DOHH2 (cell line): ENCODE results near the gene SUCO.

Source experiments
- H3F3A ChIP-seq: fragments of 200-600 bp; sonication (generic), shearing (Covaris generic); 2 replicates; pipeline ENCODE4 v1.6.0; 2016; ENCODE audit warnings: antibody characterized with exemption, mild to moderate bottlenecking; ENCODE audit not compliant: control insufficient read depth, insufficient read depth
- H3K27ac ChIP-seq: fragments of 200-600 bp; sonication (generic); 2 replicates; pipeline ENCODE4 v1.5.1; 2014; ENCODE audit warnings: low read depth, mild to moderate bottlenecking, low read length, moderate library complexity
- H3K27me3 ChIP-seq: fragments of 200-600 bp; sonication (generic); 2 replicates; pipeline ENCODE4 v1.6.1; 2014; ENCODE audit warnings: mild to moderate bottlenecking, low read length, mixed read lengths; ENCODE audit not compliant: control insufficient read depth
- H3K36me3 ChIP-seq: fragments of 200-600 bp; sonication (generic); 2 replicates; pipeline ENCODE4 v1.6.1; 2014; ENCODE audit warnings: mild to moderate bottlenecking, low read length, moderate library complexity, mixed read lengths; ENCODE audit not compliant: control insufficient read depth
- H3K4me1 ChIP-seq: fragments of 200-600 bp; sonication (generic); 2 replicates; pipeline ENCODE4 v1.6.1; 2014; ENCODE audit warnings: mild to moderate bottlenecking, low read length, mixed read lengths; ENCODE audit not compliant: control insufficient read depth
- H3K4me2 ChIP-seq: fragments of 200-600 bp; sonication (generic); 2 replicates; pipeline ENCODE4 v1.6.0; 2014; ENCODE audit warnings: mild to moderate bottlenecking, low read length, moderate library complexity
- H3K4me3 ChIP-seq: fragments of 200-600 bp; sonication (generic); 2 replicates; pipeline ENCODE4 v1.5.1; 2014; ENCODE audit warnings: mild to moderate bottlenecking, low read length, mixed read lengths
- H3K79me2 ChIP-seq: fragments of 200-600 bp; sonication (generic); 2 replicates; pipeline ENCODE4 v1.6.1; 2014; ENCODE audit warnings: mild to moderate bottlenecking, low read length, mixed read lengths; ENCODE audit not compliant: control insufficient read depth
- H3K9me2 ChIP-seq: fragments of 200-600 bp; sonication (generic); replicated peaks from 2 replicates; pipeline ENCODE4 v1.6.1; 2014; ENCODE audit warnings: mild to moderate bottlenecking, low read length, mixed read lengths; ENCODE audit not compliant: control insufficient read depth
- H3K9me3 ChIP-seq: fragments of 200-600 bp; sonication (generic); 2 replicates; pipeline ENCODE4 v1.6.1; 2014; ENCODE audit warnings: antibody characterized with exemption, low read length, mixed read lengths; ENCODE audit not compliant: control insufficient read depth, insufficient read depth
- H4K20me1 ChIP-seq: fragments of 200-600 bp; sonication (generic); 2 replicates; pipeline ENCODE4 v1.6.0; 2014; ENCODE audit warnings: low read depth, mild to moderate bottlenecking, antibody characterized with exemption, low read length, moderate library complexity; ENCODE audit not compliant: control insufficient read depth, insufficient read depth
- CTCF ChIP-seq: fragments of 200-600 bp; sonication (generic); IDR thresholded peaks from one replicate; pipeline ENCODE4 v1.5.1; 2014; ENCODE audit warnings: antibody characterized with exemption, mild to moderate bottlenecking, low read depth, low read length; ENCODE audit not compliant: poor library complexity, severe bottlenecking
- EZH2phosphoT487 ChIP-seq: fragments of 200-600 bp; sonication (generic); IDR thresholded peaks from 2 replicates; pipeline ENCODE4 v1.6.1; 2017; ENCODE audit warnings: borderline replicate concordance, mild to moderate bottlenecking, antibody characterized with exemption, low read length, moderate library complexity, mixed read lengths

SUCO gene

GRCh38 chr1:172485626-172486025 lies 47.3 kb upstream of the SUCO start:
- Histone ChIP-seq H3K4me3 (no peak overlapping the region), H3K4me2 (no peak overlapping the region), H3F3A (no peaks in the 10 kb centered on the region), H3K4me1 (no peaks in the 10 kb centered on the region), H3K36me3 (no peaks in the 10 kb centered on the region), H3K79me2 (no peaks in the 10 kb centered on the region), H3K27ac (no peak overlapping the region), H3K9me3 (no peaks in the 10 kb centered on the region), H3K27me3 (peaks cover 27% of the 10 kb centered on the region), H4K20me1 (no peaks in the 10 kb centered on the region), H3K9me2 (no peaks in the 10 kb centered on the region)
- TF ChIP-seq EZH2phosphoT487, result no peak
- no peak for TF ChIP-seq CTCF

GRCh38 chr1:172486805-172487454 lies 46.0 kb upstream of the SUCO start:
- no peaks in the 10 kb centered on the region for H3K79me2 ChIP-seq
- H3K9me2 ChIP-seq, result no peaks in the 10 kb centered on the region
- no peaks in the 10 kb centered on the region; the same call in 1 of the 2 replicates for H3K9me3 ChIP-seq
- H4K20me1 ChIP-seq, result no peaks in the 10 kb centered on the region
- no peak overlapping the region for H3K4me2 ChIP-seq
- H3K4me1 ChIP-seq, result no peaks in the 10 kb centered on the region
- TF ChIP-seq EZH2phosphoT487, result no peak
- no peak for TF ChIP-seq CTCF
- no peaks in the 10 kb centered on the region for H3F3A ChIP-seq
- no peaks in the 10 kb centered on the region for H3K36me3 ChIP-seq
- no peak overlapping the region for H3K27ac ChIP-seq
- no peak overlapping the region for H3K4me3 ChIP-seq
- H3K27me3 ChIP-seq, result peaks cover 36% of the 10 kb centered on the region

- no peaks in the 10 kb centered on the region for H3K9me2 ChIP-seq
- no peak overlapping the region for H3K27ac ChIP-seq
- H3K4me3 ChIP-seq, result no peak overlapping the region
- no peaks in the 10 kb centered on the region for H3K79me2 ChIP-seq
- no peak overlapping the region for H3K4me2 ChIP-seq
- TF ChIP-seq CTCF (no peak), EZH2phosphoT487 (no peak)
- no peaks in the 10 kb centered on the region; the same call in 1 of the 2 replicates for H3K9me3 ChIP-seq
- H3K4me1 ChIP-seq, result no peaks in the 10 kb centered on the region
- H3K36me3 ChIP-seq, result no peaks in the 10 kb centered on the region
- no peaks in the 10 kb centered on the region for H3F3A ChIP-seq
- no peaks in the 10 kb centered on the region for H4K20me1 ChIP-seq
- H3K27me3 ChIP-seq, result peaks cover 41% of the 10 kb centered on the region
Measured at GRCh38 chr1:172487550-172487949, 45.4 kb upstream of the SUCO start.
